ENCODE measurements around the gene PRC1.
"Not testable (repeated sequence)": the region's sequence is repeated elsewhere in the genome, so short reads cannot be mapped to it uniquely, and the experiment has no call there.

PRC1 gene

GRCh38 chr15:91018158-91018557, 23.8 kb upstream of the PRC1 start:
- ChIA-PET CTCF (interaction anchor here (0.6 kb wide), 1 partner anchor 370 kb away, joined by 3 read pairs; no protein-coding TSS in a partner anchor), POLR2A (ENCODE audit: low non-redundant PET) (no interaction called here)
- TF ChIP-seq CTCF (conservative IDR thresholded peaks at IDR 0.05; ENCODE audit: low read depth) = no peak
- no peak for DNase-seq (ENCODE audit: low spot score)
- H3K27ac ChIP-seq = no peak overlapping the region

- no peak for TF ChIP-seq CTCF (conservative IDR thresholded peaks at IDR 0.05; ENCODE audit: low read depth)
- DNase-seq (ENCODE audit: low spot score) = no peak
- CTCF ChIA-PET = interaction anchor here (0.6 kb wide), 1 partner anchor 370 kb away, joined by 3 read pairs; no protein-coding TSS in a partner anchor
These were observed 23.4 kb upstream of the PRC1 start for GRCh38 chr15:91017716-91018115.

GRCh38 chr15:91013701-91014100, 19.4 kb upstream of the PRC1 start:
- POLR2A ChIA-PET (ENCODE audit: low non-redundant PET); CTCF ChIA-PET; DNase-seq (ENCODE audit: low spot score); H3K27ac ChIP-seq: not testable (repeated sequence)

More at GRCh38 chr15:91017716-91018115, 23.4 kb upstream of the PRC1 start:
- POLR2A ChIA-PET (ENCODE audit: low non-redundant PET) = no interaction called here
- no peak overlapping the region for H3K27ac ChIP-seq

- no peak overlapping the region for H3K27ac ChIP-seq
- TF ChIP-seq CTCF (conservative IDR thresholded peaks at IDR 0.05; ENCODE audit: low read depth) = no peak
- CTCF ChIA-PET = no interaction called here
- DNase-seq (ENCODE audit: low spot score) = no peak
- POLR2A ChIA-PET (ENCODE audit: low non-redundant PET) = no interaction called here
These were observed 12.9 kb upstream of the PRC1 start for GRCh38 chr15:91007266-91007665.

- ChIA-PET CTCF (interaction anchor here (0.9 kb wide), 1 partner anchor 45 kb away, joined by 3 read pairs; no protein-coding TSS in a partner anchor), POLR2A (ENCODE audit: low non-redundant PET) (no interaction called here)
- H3K27ac ChIP-seq = no peak overlapping the region
- no peak for TF ChIP-seq CTCF (conservative IDR thresholded peaks at IDR 0.05; ENCODE audit: low read depth)
- no peak for DNase-seq (ENCODE audit: low spot score)
These were observed 6.9 kb upstream of the PRC1 start for GRCh38 chr15:91001209-91001608.

GRCh38 chr15:90998737-90999136, 4.4 kb upstream of the PRC1 start:
- ChIA-PET CTCF (interaction anchor here (0.5 kb wide), 1 partner anchor 58 kb away, joined by 3 read pairs; no protein-coding TSS in a partner anchor), POLR2A (ENCODE audit: low non-redundant PET) (no interaction called here)
- no peak overlapping the region for H3K27ac ChIP-seq
- TF ChIP-seq CTCF (conservative IDR thresholded peaks at IDR 0.05; ENCODE audit: low read depth) = no peak
- no peak for DNase-seq (ENCODE audit: low spot score)

- TF ChIP-seq CTCF (conservative IDR thresholded peaks at IDR 0.05; ENCODE audit: low read depth) = no peak
- ChIA-PET POLR2A (ENCODE audit: low non-redundant PET) (interaction anchor here (0.5 to 0.7 kb wide), 2 partner anchors 37 to 41 kb away, joined by 3 to 4 read pairs; no protein-coding TSS in a partner anchor), CTCF (interaction anchor here (0.7 kb wide), 1 partner anchor 62 kb away, joined by 4 read pairs; no protein-coding TSS in a partner anchor)
- peak overlapping the region; percentile 86 for H3K27ac ChIP-seq
- peak; percentile 20 for DNase-seq (ENCODE audit: low spot score)
These were observed 297 bp downstream of the PRC1 start for GRCh38 chr15:90994059-90994416.

Data from RWPE1 (cell line).